ENCODE measurements around the gene BSG. TPM values are rescaled to one million over a fixed set of nuclear protein-coding genes. Genes with fewer than 3 reads are reported as not detected.
"Not testable (repeated sequence)": the region's sequence is repeated elsewhere in the genome, so short reads cannot be mapped to it uniquely, and the experiment has no call there.

The BSG gene
- total RNA-seq, 1 donor from 2014 or later = 519 TPM

GRCh38 chr19:602391-603301, 30.2 kb downstream of the BSG start:
- DNase-seq (ENCODE audit: low read depth) = no peak

- not testable (repeated sequence) for DNase-seq (ENCODE audit: low read depth)
Observed at GRCh38 chr19:603302-603639, 30.9 kb downstream of the BSG start.

GRCh38 chr19:603779-604178, 31.4 kb downstream of the BSG start:
- DNase-seq (ENCODE audit: low read depth) = not testable (repeated sequence)

GRCh38 chr19:604355-604754, 32.0 kb downstream of the BSG start:
- DNase-seq (ENCODE audit: low read depth) = no peak

- not testable (repeated sequence) for DNase-seq (ENCODE audit: low read depth)
Observed at GRCh38 chr19:605061-605971, 32.9 kb downstream of the BSG start.

- DNase-seq (ENCODE audit: low read depth) = peak; percentile 20
Observed at GRCh38 chr19:607301-608154, 35.1 kb downstream of the BSG start.

- no peak for DNase-seq (ENCODE audit: low read depth)
Observed at GRCh38 chr19:608155-609003, 36.0 kb downstream of the BSG start.

GRCh38 chr19:609004-609346, 36.6 kb downstream of the BSG start:
- peak; percentile 79 for DNase-seq (ENCODE audit: low read depth)

GRCh38 chr19:610071-610800, 37.8 kb downstream of the BSG start:
- DNase-seq (ENCODE audit: low read depth) = peak; percentile 80

GRCh38 chr19:610801-611480, 38.5 kb downstream of the BSG start:
- DNase-seq (ENCODE audit: low read depth) = peak; percentile 86

- DNase-seq (ENCODE audit: low read depth) = peak; percentile 82
Observed at GRCh38 chr19:611481-611868, 39.1 kb downstream of the BSG start.

GRCh38 chr19:612941-613340, 40.5 kb downstream of the BSG start:
- DNase-seq (ENCODE audit: low read depth) = no peak

- DNase-seq (ENCODE audit: low read depth) = no peak
Observed at GRCh38 chr19:613732-614567, 41.6 kb downstream of the BSG start.

- no peak for DNase-seq (ENCODE audit: low read depth)
Observed at GRCh38 chr19:615619-616018, 43.2 kb downstream of the BSG start.

GRCh38 chr19:616062-616700, 43.8 kb downstream of the BSG start:
- DNase-seq (ENCODE audit: low read depth) = no peak

GRCh38 chr19:616747-617526, 44.5 kb downstream of the BSG start:
- no peak for DNase-seq (ENCODE audit: low read depth)
